GM12878 (cell line): ENCODE results near the gene RRBP1. TPM values are rescaled to one million over a fixed set of nuclear protein-coding genes. Genes with fewer than 3 reads are reported as not detected.

Source experiments
- ATAC-seq: fragments of 200-7000 bp; cut with Tn5 transposase; 3 replicates; pipeline ENCODE4 v1.9.1; 2020; ENCODE audit warnings: mild to moderate bottlenecking, moderate library complexity
- BruUV-seq: library from RNA; stranded (reverse); fragments of 400-500 nt; replicated peaks from 2 replicates; lab custom pipeline; 2021; lab: Mats Ljungman, UMichigan
- CTCF ChIA-PET: fragments of 300-600 bp; sonication (Branson Sonifier 250); formaldehyde crosslinking; extraction: SDS; loops from one replicate; lab custom pipeline; 2021; ENCODE audit warnings: inconsistent platforms; lab: Yijun Ruan, JAX
- POLR2A ChIA-PET: fragments of 350-600 bp; formaldehyde crosslinking; extraction: SDS; loops from one replicate; lab custom pipeline; 2021; ENCODE audit warnings: inconsistent platforms; lab: Charles Lee
- RAD21 ChIA-PET: fragments of 300-600 bp; sonication (Branson Sonifier 250); formaldehyde crosslinking; loops from one replicate; lab custom pipeline; 2023; ENCODE audit warnings: antibody characterized with exemption; ENCODE audit not compliant: unreplicated experiment; lab: Charles Lee
- SMC1A ChIA-PET: fragments of 300-600 bp; sonication (Branson Sonifier 250); formaldehyde crosslinking; loops from one replicate; lab custom pipeline; 2023; ENCODE audit not compliant: unreplicated experiment, uncharacterized antibody; lab: Charles Lee
- DNase-seq: peaks from one replicate; pipeline ENCODE4 v3.0.0-alpha.2; 2011; ENCODE audit warnings: low read depth, low spot score
- FAIRE-seq: peaks from 3 replicates; lab custom pipeline; 2011; peaks lifted over from hg19 to GRCh38; lab: Jason Lieb, UNC
- H2AFZ ChIP-seq: 2 replicates; pipeline ENCODE4 v1.6.0; 2011; ENCODE audit warnings: low read depth, low read length, control low read depth; ENCODE audit not compliant: control insufficient read depth
- H3K27ac ChIP-seq: 2 replicates; pipeline ENCODE4 v1.5.1; 2011; ENCODE audit warnings: control low read depth; ENCODE audit not compliant: control insufficient read depth, insufficient read depth
- H3K27me3 ChIP-seq, 2 experiments: replicated peaks in 1 of 2; 2 replicates each; pipeline versions ENCODE4 v1.6.0 to v1.6.1; 2011; ENCODE audit warnings: low read length in 1 of 2; ENCODE audit not compliant: control insufficient read depth in 2 of 2, insufficient read depth in 2 of 2
- H3K36me3 ChIP-seq, 2 experiments: 2 replicates each; pipeline ENCODE4 v1.5.1; 2011; ENCODE audit warnings: low read length in 1 of 2; ENCODE audit not compliant: control insufficient read depth in 2 of 2, insufficient read depth in 2 of 2
- H3K4me1 ChIP-seq: 2 replicates; pipeline ENCODE4 v1.6.1; 2011; ENCODE audit warnings: mild to moderate bottlenecking, low read length, moderate library complexity, mixed read lengths; ENCODE audit not compliant: control insufficient read depth, insufficient read depth
- H3K4me2 ChIP-seq: 2 replicates; pipeline ENCODE4 v1.6.0; 2011; ENCODE audit warnings: control low read depth; ENCODE audit not compliant: control insufficient read depth, insufficient read depth
- H3K4me3 ChIP-seq: fragments of 200-600 bp; sonication (generic); 2 replicates; pipeline ENCODE4 v1.5.1; 2016
- H3K79me2 ChIP-seq: 2 replicates; pipeline ENCODE4 v1.6.0; 2011; ENCODE audit warnings: low read length; ENCODE audit not compliant: control insufficient read depth, insufficient read depth
- H3K9ac ChIP-seq: 2 replicates; pipeline ENCODE4 v1.8.0; 2011; ENCODE audit warnings: low read length, control low read depth, mixed read lengths; ENCODE audit not compliant: control insufficient read depth, insufficient read depth
- H3K9me3 ChIP-seq: replicated peaks from 3 replicates; pipeline ENCODE4 v1.5.1; 2011; ENCODE audit warnings: mild to moderate bottlenecking, low read length; ENCODE audit not compliant: control insufficient read depth, insufficient read depth
- H4K20me1 ChIP-seq: 2 replicates; pipeline ENCODE4 v1.6.0; 2011; ENCODE audit not compliant: control insufficient read depth, insufficient read depth
- CUX1 ChIP-seq: IDR thresholded peaks from 2 replicates; pipeline ENCODE4 v1.6.1; 2012; ENCODE audit warnings: improper control_type of control experiment, low read depth, low read length; ENCODE audit not compliant: insufficient replicate concordance
- DPF2 ChIP-seq: fragments of 450-650 bp; IDR thresholded peaks from 2 replicates; pipeline ENCODE4 v1.6.1; 2017; ENCODE audit warnings: mild to moderate bottlenecking
- EP300 ChIP-seq, 2 experiments: fragments of 150-350 bp in 1 of 2; IDR thresholded peaks; 2 replicates each; pipeline ENCODE4 v1.6.1; 2011 to 2012; ENCODE audit warnings: low read depth in 2 of 2, low read length in 2 of 2, borderline replicate concordance in 1 of 2, improper control_type of control experiment in 1 of 2, inconsistent platforms in 1 of 2; ENCODE audit not compliant: control insufficient read depth in 1 of 2
- ESRRA ChIP-seq: IDR thresholded peaks from 2 replicates; pipeline ENCODE4 v1.6.1; 2012; ENCODE audit warnings: mild to moderate bottlenecking, low read length, improper control_type of control experiment
- HSF1 ChIP-seq: fragments of 150-350 bp; IDR thresholded peaks from 2 replicates; pipeline ENCODE4 v1.6.1; 2014; ENCODE audit warnings: mild to moderate bottlenecking, low read depth, low read length
- IKZF1 ChIP-seq: fragments of 450-650 bp; conservative IDR thresholded peaks from 2 replicates; pipeline ENCODE4 v1.6.1; 2017; ENCODE audit warnings: antibody characterized with exemption, mild to moderate bottlenecking
- MAX ChIP-seq: IDR thresholded peaks from 2 replicates; pipeline ENCODE4 v1.6.1; 2012; ENCODE audit warnings: low read depth, low read length, improper control_type of control experiment
- PBX3 ChIP-seq: IDR thresholded peaks from 2 replicates; pipeline ENCODE4 v1.6.1; 2011; ENCODE audit warnings: mild to moderate bottlenecking, low read depth, low read length, moderate library complexity; ENCODE audit not compliant: insufficient replicate concordance
- SUZ12 ChIP-seq: fragments of 200-600 bp; sonication (generic); IDR thresholded peaks from one replicate; pipeline ENCODE4 v1.6.1; 2018; ENCODE audit warnings: antibody characterized with exemption, mild to moderate bottlenecking; ENCODE audit not compliant: unreplicated experiment
- USF1 ChIP-seq: IDR thresholded peaks from 2 replicates; pipeline ENCODE4 v1.6.1; 2011; ENCODE audit warnings: borderline replicate concordance, low read depth, mild to moderate bottlenecking, moderate library complexity, mixed read lengths, low read length; ENCODE audit not compliant: insufficient read depth; ENCODE audit errors: extremely low read length
- WGBS: methylation state at CpG from one replicate; pipeline ENCODE4 v1.1.6; 2016; ENCODE audit warnings: low lambda C conversion rate; ENCODE audit not compliant: insufficient replicate concordance, insufficient coverage; ENCODE audit errors: missing lambda C conversion rate; 5-methylcytosine and 5-hydroxymethylcytosine counted together
- in situ Hi-C: fragments of 300-500 bp; cut with MboI; formaldehyde crosslinking; loops from 9 replicates; pipeline ENCODE4 v1.14.3; 2018; ENCODE audit warnings: mixed read lengths
- intact Hi-C: fragments of 100-400 bp; cut with micrococcal nuclease; formaldehyde crosslinking; loops from one replicate; pipeline ENCODE4 v1.14.2; 2022; ENCODE audit not compliant: unreplicated experiment
- polyA plus RNA-seq, 11 experiments: library from polyadenylated mRNA; depleted of rRNA in 4 of 11; unstranded in 6 of 11; stranded (reverse) in 5 of 11; fragments of >200 nt; fragmentation: Nextera tagmentation in 4 of 11; fragmentation: Illumina TruSeq in 1 of 11; extraction: Ambion mirVana in 4 of 11; extraction: Trizol in 1 of 11; gene quantifications; 1 replicate in 1 of 11; 2 replicates in 10 of 11; pipeline versions ENCODE4 v1.2.1 to v1.2.3, GENCODE V29; 2011 to 2016; ENCODE audit warnings: inconsistent platforms in 2 of 11, missing spikeins in 2 of 11, low read depth in 1 of 11
- total RNA-seq, 4 experiments: library from RNA; depleted of rRNA in 3 of 4; stranded (reverse); fragments of >200 nt in 3 of 4; fragmentation: Illumina TruSeq in 1 of 4; extraction: Trizol in 1 of 4; gene quantifications; 2 replicates each; pipeline versions ENCODE4 v1.2.1 to v1.2.3, GENCODE V29; 2013 to 2021

The RRBP1 gene
- total and polyA plus RNA-seq, 10 of the 15 experiments (the other 5 are each of a cell fraction or from before 2014, with no cell fraction given), result 1.2 to 57.4 (median 24.6) TPM

- no peak overlapping the region for H2AFZ ChIP-seq
- H3K9me3 ChIP-seq, result no peaks in the 10 kb centered on the region
- intact Hi-C loops, result no loop called here
- RAD21 ChIA-PET, result no interaction called here
- in situ Hi-C loops, result no loop called here
- TF ChIP-seq EP300 (IDR thresholded peaks at IDR 0.05; ENCODE audit: borderline replicate concordance in 1 of 2, control insufficient read depth in 1 of 2, low read depth in 2 of 2, low read length in 2 of 2), result no peak
- no peak for TF ChIP-seq HSF1
- no peak for TF ChIP-seq IKZF1
- no peak for TF ChIP-seq USF1
- TF ChIP-seq ESRRA, result no peak
- TF ChIP-seq SUZ12, result no peak
- TF ChIP-seq CUX1, result no peak
- TF ChIP-seq MAX, result no peak
- TF ChIP-seq DPF2, result no peak
- TF ChIP-seq PBX3, result no peak
- FAIRE-seq, result no peak
- no peak overlapping the region for H3K4me3 ChIP-seq
- 28% methylated on average over 5 of the region's 5 CpGs for WGBS
- H4K20me1 ChIP-seq, result no peaks in the 10 kb centered on the region
- H3K9ac ChIP-seq, result no peak overlapping the region
- H3K4me2 ChIP-seq, result no peak overlapping the region
- SMC1A ChIA-PET, result interaction anchor here (1.4 kb wide), 1 partner anchor 81 kb away, joined by 3 read pairs; no protein-coding TSS in a partner anchor
- BruUV-seq, result no TSS peak
- no peaks in the 10 kb centered on the region; a peak in 1 of 4 replicates for H3K27me3 ChIP-seq
- POLR2A ChIA-PET, result no interaction called here
- no peak for DNase-seq
- H3K79me2 ChIP-seq, result no peaks in the 10 kb centered on the region
- no peaks in the 10 kb centered on the region for H3K36me3 ChIP-seq
- ATAC-seq, result no peak
- H3K27ac ChIP-seq, result no peak overlapping the region
- no peaks in the 10 kb centered on the region for H3K4me1 ChIP-seq
- CTCF ChIA-PET, result no interaction called here
Measured at GRCh38 chr20:17715075-17715474, 33.0 kb upstream of the RRBP1 start.
